Endodermal cell (in vitro differentiated cells): Measurements from ENCODE around the gene PRKCD. TPM values are rescaled to one million over a fixed set of nuclear protein-coding genes. Genes with fewer than 3 reads are reported as not detected.

Experiments
- DNase-seq: peaks from one replicate; pipeline ENCODE4 v3.0.0-alpha.2; 2017
- H3K27ac ChIP-seq: 2 replicates; pipeline ENCODE4 v1.5.1; 2013; ENCODE audit warnings: mild to moderate bottlenecking, low read depth, low read length, moderate library complexity
- H3K27me3 ChIP-seq: 2 replicates; pipeline ENCODE4 v1.6.1; 2013; ENCODE audit warnings: mild to moderate bottlenecking, low read length, moderate library complexity; ENCODE audit not compliant: insufficient read depth, control insufficient read depth, poor library complexity, severe bottlenecking
- H3K36me3 ChIP-seq: 2 replicates; pipeline ENCODE4 v1.7.0; 2013; ENCODE audit warnings: mild to moderate bottlenecking, low read length, moderate library complexity; ENCODE audit not compliant: control insufficient read depth, insufficient read depth
- H3K4me1 ChIP-seq: one replicate; pipeline ENCODE4 v1.7.0; 2013; ENCODE audit warnings: low read length; ENCODE audit not compliant: control insufficient read depth, insufficient read depth
- H3K4me3 ChIP-seq: 2 replicates; pipeline ENCODE4 v1.5.1; 2013; ENCODE audit warnings: mild to moderate bottlenecking, low read length, moderate library complexity
- H3K9ac ChIP-seq: 2 replicates; pipeline ENCODE4 v1.6.1; 2013; ENCODE audit warnings: mild to moderate bottlenecking, low read length, moderate library complexity; ENCODE audit not compliant: poor library complexity, severe bottlenecking; ENCODE audit errors: extremely low read depth
- H3K9me3 ChIP-seq: 2 replicates; pipeline ENCODE4 v1.6.1; 2013; ENCODE audit warnings: mild to moderate bottlenecking, low read length, moderate library complexity; ENCODE audit not compliant: control insufficient read depth
- H3K27ac Mint-ChIP-seq: 2 replicates; pipeline ENCODE4 v1.8.0; 2020; ENCODE audit warnings: mixed read lengths
- H3K27me3 Mint-ChIP-seq: 2 replicates; pipeline ENCODE4 v1.8.0; 2021; ENCODE audit warnings: mild to moderate bottlenecking, mixed read lengths; ENCODE audit not compliant: insufficient read depth
- H3K36me3 Mint-ChIP-seq: 2 replicates; pipeline ENCODE4 v1.8.0; 2020; ENCODE audit warnings: low read depth, mixed read lengths
- H3K4me1 Mint-ChIP-seq: 2 replicates; pipeline ENCODE4 v1.8.0; 2020; ENCODE audit warnings: mixed read lengths
- H3K4me3 Mint-ChIP-seq: 2 replicates; pipeline ENCODE4 v1.8.0; 2020; ENCODE audit warnings: mild to moderate bottlenecking, moderate library complexity, mixed read lengths
- H3K9me3 Mint-ChIP-seq: 2 replicates; pipeline ENCODE4 v1.8.0; 2020; ENCODE audit warnings: mild to moderate bottlenecking, mixed read lengths
- WGBS, 2 experiments: methylation state at CpG; one replicate each; pipeline versions ENCODE4 v1.1.5 to v1.1.7; 2013; ENCODE audit warnings: missing lambda C conversion rate in 2 of 2, mixed read lengths in 1 of 2; ENCODE audit not compliant: insufficient coverage in 1 of 2, insufficient read length in 1 of 2; 5-methylcytosine and 5-hydroxymethylcytosine counted together
- total RNA-seq, 2 donors: library from RNA; stranded (reverse); fragmentation: NEBNext Ultra II Directional in 1 of 2; extraction: Animal tissue kit (Norgen Biotek cat#: 25700) in 1 of 2; gene quantifications; 2 replicates in 1 of 2; 3 replicates in 1 of 2; pipeline ENCODE4 v1.2.1, GENCODE V29; 2021
- TF ChIP-seq, protein P1 (sequence below): fragments of 200-600 bp; sonication (generic); conservative IDR thresholded peaks from 2 replicates; pipeline ENCODE4 v1.5.0; 2021; ENCODE audit warnings: antibody characterized with exemption, mild to moderate bottlenecking

Gene PRKCD
- total RNA-seq, 2 donors from 2014 or later: 19.9 to 26.6 TPM

DNA sequence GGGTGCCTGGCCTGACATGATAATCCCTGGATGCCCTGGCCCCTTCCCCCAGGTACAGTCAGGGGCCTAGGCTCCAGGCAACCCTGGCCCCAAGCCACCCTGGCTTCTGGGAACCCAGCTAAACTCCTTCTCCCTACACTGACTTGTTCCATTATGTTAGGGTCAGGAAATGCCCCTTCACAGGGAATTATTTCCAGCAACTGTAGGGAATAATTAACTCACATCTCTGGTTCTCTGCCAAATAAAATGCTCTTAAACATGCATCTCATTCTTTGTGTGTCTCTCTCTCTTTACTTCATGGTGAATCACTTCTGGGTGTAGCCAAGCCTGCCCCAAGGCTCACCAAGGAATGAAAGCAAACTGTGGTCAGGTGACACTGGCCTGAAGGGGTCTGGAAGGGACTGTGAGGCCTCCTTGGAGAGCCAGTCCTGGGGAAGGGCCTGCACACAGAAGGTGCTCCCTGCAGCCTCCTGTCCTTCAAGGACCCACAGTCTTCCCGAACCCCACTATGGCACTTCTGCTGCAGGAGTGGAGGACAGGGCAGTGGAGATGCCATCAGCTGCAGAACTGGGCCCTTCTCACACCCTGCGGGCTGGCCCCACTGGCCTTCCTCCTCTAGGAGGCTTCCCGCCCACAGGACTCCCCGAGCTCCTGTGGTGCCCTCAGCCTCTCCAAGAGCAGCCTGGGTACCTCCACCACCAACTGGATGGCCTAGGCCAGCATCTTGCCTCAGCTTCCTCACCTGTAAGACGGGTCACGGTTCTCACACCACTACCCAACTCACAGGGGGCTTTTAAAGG lies 77.2 kb downstream of the PRKCD start:
- TF ChIP-seq, protein P1, sequence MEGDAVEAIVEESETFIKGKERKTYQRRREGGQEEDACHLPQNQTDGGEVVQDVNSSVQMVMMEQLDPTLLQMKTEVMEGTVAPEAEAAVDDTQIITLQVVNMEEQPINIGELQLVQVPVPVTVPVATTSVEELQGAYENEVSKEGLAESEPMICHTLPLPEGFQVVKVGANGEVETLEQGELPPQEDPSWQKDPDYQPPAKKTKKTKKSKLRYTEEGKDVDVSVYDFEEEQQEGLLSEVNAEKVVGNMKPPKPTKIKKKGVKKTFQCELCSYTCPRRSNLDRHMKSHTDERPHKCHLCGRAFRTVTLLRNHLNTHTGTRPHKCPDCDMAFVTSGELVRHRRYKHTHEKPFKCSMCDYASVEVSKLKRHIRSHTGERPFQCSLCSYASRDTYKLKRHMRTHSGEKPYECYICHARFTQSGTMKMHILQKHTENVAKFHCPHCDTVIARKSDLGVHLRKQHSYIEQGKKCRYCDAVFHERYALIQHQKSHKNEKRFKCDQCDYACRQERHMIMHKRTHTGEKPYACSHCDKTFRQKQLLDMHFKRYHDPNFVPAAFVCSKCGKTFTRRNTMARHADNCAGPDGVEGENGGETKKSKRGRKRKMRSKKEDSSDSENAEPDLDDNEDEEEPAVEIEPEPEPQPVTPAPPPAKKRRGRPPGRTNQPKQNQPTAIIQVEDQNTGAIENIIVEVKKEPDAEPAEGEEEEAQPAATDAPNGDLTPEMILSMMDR: no peak
- Histone ChIP-seq H3K27me3 (no peaks in the 10 kb centered on the region), H3K9ac (no peak overlapping the region), H3K4me1 (no peaks in the 10 kb centered on the region), H3K36me3 (peaks cover 72% of the 10 kb centered on the region), H3K4me3 (no peak overlapping the region), H3K27ac (no peak overlapping the region), H3K9me3 (no peaks in the 10 kb centered on the region)
- 93 to 97% methylated on average over 3 to 6 of the region's 6 CpGs for WGBS, 2 experiments
- H3K36me3 Mint-ChIP-seq: peaks cover 74% of the 10 kb centered on the region
- H3K27me3 Mint-ChIP-seq: no peaks in the 10 kb centered on the region
- peaks cover 5% of the 10 kb centered on the region for H3K4me1 Mint-ChIP-seq
- no peak for DNase-seq
- peak overlapping the region; percentile 25 for H3K27ac Mint-ChIP-seq
- no peaks in the 10 kb centered on the region for H3K9me3 Mint-ChIP-seq
- H3K4me3 Mint-ChIP-seq: no peak overlapping the region

DNA sequence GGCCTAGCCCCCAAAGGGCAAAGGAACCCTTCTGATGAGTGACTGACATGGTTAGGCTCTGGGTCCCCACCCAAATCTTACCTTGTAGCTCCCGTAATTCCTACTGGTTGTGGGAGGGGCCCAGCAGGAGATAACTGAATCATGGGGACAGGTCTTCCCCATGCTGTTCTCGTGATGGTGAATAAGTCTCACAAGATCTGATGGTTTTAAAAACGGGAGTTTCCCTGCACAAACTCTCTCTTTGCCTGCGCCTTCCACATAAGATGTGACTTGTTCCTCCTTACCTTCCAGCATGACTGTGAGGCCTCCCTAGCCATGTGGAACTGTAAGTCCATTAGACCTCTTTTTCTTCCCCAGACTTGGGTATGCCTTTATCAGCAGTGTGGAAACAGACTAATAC lies 77.9 kb downstream of the PRKCD start:
- TF ChIP-seq, protein P1: no peak
- Histone ChIP-seq H3K4me3 (no peak overlapping the region), H3K36me3 (peaks cover 65% of the 10 kb centered on the region), H3K27me3 (no peaks in the 10 kb centered on the region), H3K9ac (no peak overlapping the region), H3K9me3 (no peaks in the 10 kb centered on the region), H3K4me1 (peaks cover under 1% of the 10 kb centered on the region), H3K27ac (no peak overlapping the region)
- Mint-ChIP-seq H3K9me3 (no peaks in the 10 kb centered on the region), H3K27me3 (no peaks in the 10 kb centered on the region), H3K36me3 (peaks cover 68% of the 10 kb centered on the region), H3K27ac (no peak overlapping the region), H3K4me1 (peaks cover 11% of the 10 kb centered on the region), H3K4me3 (no peak overlapping the region)
- 89 to 93% methylated on average over 3 to 4 of the region's 4 CpGs for WGBS, 2 experiments
- no peak for DNase-seq

DNA sequence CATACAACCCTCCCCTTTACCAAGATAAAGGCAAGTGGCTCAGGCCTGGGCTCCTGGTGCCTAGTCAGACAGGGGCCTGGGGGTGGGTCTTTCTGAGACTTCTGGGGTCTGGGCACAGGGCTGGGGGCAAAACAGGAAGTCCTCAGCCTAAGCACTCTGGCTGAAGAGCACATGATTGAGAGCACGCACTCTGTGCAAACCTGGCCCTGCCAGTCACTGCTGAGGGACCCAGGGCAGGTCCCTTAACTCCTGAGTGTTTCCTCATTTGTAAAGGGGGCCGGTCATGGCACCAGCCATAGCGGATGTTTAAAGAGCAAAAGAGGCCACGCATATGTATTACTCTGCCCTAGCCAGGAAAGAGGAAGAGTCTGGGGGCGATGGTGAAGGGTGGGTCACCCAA lies 78.8 kb downstream of the PRKCD start:
- Mint-ChIP-seq H3K27me3 (no peaks in the 10 kb centered on the region), H3K36me3 (peaks cover 58% of the 10 kb centered on the region), H3K4me1 (peaks cover 16% of the 10 kb centered on the region), H3K27ac (no peak overlapping the region), H3K4me3 (no peak overlapping the region), H3K9me3 (no peaks in the 10 kb centered on the region)
- no peak for DNase-seq
- no peak overlapping the region for H3K9ac ChIP-seq
- 90 to 96% methylated on average over 4 to 5 of the region's 5 CpGs for WGBS, 2 experiments
- H3K4me1 ChIP-seq: peaks cover 4% of the 10 kb centered on the region
- H3K27ac ChIP-seq: peak overlapping the region; percentile 38
- H3K4me3 ChIP-seq: no peak overlapping the region
- peaks cover 56% of the 10 kb centered on the region for H3K36me3 ChIP-seq
- TF ChIP-seq, protein P1: no peak
- no peaks in the 10 kb centered on the region for H3K27me3 ChIP-seq
- H3K9me3 ChIP-seq: no peaks in the 10 kb centered on the region
